Measurements from ENCODE around the gene NKRF. TPM values are rescaled to one million over a fixed set of nuclear protein-coding genes. Genes with fewer than 3 reads are reported as not detected.
"Not testable (repeated sequence)": the region's sequence is repeated elsewhere in the genome, so short reads cannot be mapped to it uniquely, and the experiment has no call there.

Gene NKRF
- total RNA-seq = 14.0 TPM

GRCh38 chrX:119606280-119607017, at the start of gene NKRF:
Gene NKRF (minus strand): TSS chrX:119606424.
- peak; percentile 73 for DNase-seq

- peak; percentile 28 for DNase-seq
Observed at GRCh38 chrX:119655125-119655524, 48.9 kb upstream of the NKRF start.

DNA sequence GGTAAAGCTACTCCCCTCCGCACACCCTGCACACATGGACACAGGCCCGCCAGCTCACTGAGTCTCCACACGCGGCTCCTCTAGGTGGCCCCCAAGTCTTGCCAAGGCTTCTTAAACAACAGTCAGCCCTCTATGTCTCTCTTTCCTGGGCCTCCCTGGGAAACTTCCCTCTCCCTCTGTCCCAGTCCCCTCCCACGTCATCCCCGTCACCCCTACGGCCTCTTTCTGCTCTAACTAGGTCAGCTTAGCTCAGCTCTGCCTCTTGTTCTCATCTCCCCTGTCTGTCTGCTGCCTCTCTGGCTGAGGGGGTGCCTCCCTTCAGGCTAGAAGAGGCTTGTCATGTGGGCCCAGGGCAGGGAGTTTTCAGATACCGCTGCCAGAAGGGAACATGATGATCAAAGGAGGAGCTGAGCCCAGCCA, 47.9 kb upstream of the NKRF start:
- DNase-seq = peak; percentile 1

DNA sequence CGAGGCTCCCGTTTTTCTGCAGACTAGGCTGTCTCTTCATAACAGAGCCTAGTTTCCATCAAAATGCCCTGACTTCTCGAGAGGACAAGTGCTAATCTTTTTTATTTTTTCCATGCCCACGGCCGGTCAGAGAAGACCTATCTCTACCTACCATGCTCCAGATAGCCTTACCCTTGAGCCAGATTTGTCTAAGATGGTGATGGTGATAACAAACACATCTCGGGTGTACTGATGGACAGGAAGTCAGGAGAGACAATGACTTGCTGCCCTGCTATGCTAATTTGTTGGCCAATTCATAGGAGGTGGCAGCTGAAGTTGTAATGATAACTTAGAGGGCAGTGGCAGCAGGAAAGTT, 42.2 kb upstream of the NKRF start:
- no peak for DNase-seq

DNA sequence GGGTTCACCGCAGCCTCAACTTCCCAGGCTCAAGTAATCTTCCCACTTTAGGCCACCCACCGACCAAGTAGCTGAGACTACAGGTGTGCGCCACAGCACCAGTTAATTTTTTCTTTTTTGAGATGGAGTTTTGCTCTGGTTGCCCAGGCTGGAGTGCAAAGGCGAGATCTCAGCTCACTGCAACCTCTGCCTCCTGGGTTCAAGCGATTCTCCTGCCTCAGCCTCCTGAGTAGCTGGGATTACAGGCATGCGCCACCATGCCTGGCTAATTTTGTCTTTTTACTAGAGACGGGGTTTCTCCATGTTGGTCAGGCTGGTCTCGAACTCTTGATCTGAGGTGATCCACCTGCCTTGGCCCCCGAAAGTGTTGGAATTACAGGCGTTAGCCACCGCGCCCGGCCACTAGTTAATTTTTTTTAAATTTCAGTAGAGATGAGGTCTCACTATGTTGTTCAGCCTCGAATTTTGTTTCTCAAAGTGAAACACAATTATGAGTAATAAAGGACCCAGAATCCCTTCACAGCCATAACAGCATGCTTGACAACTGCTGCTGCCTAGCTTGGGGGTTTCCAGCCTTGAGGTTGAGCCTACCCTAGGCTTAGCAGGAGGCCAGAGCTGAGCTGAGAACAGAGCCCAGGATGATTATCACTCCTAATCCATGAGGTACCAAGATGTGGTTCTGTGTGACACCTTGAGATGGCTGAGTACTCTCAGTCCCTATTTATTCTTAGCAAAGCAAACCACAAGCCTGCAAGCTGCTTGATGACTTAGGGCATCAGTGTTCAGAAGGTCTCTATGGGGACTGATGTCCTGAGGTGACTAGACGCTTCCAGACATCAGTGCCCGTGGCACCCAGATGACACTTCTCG, 41.6 kb upstream of the NKRF start:
- DNase-seq = no peak

DNA sequence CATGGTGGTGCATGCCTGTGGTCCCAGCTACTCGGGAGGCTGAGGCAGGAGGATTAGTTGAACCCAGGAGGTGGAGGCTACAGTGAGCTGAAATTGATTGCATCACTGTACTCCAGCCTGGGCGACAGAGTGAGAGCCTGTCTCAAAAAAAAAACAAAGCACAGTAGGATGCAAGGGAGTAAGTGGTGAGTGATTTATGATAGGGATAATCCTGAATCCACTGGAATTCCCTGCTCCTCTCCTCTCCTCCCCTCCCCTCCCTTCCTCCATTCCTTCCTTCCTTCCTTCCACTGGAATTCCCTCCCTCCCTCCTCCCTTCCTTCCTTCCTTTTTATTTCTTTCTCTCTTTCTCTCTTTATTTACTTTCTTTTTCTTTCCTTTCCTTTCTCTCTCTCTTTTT, 40.9 kb upstream of the NKRF start:
- no peak for DNase-seq

DNA sequence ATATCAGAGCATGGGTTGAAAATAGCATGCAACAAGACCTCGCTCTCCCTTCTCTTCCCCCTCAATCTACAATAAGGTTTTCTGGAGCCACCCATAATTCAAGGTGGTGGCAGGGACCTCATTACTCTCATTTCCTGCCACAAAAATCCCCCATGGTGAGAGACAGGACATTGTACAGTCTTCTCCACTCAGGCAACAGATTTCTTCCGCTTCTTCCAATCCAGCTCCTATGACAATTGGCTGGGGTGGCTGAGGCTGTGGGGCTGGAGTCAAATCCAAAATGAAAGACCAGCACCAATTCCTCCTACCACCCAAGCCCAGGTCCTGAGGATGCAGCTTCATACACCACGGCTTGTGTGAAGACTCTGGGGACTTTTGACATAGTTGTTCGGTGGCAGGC, 40.3 kb upstream of the NKRF start:
- no peak for DNase-seq

- no peak for DNase-seq
Observed at GRCh38 chrX:119643696-119644095, 37.5 kb upstream of the NKRF start.

GRCh38 chrX:119640731-119641170, 34.5 kb upstream of the NKRF start:
- DNase-seq = no peak

- DNase-seq = no peak
Observed at GRCh38 chrX:119638725-119639471, 32.7 kb upstream of the NKRF start.

- DNase-seq = not testable (repeated sequence)
Observed at GRCh38 chrX:119637421-119637820, 31.2 kb upstream of the NKRF start.

GRCh38 chrX:119636419-119636818, 30.2 kb upstream of the NKRF start:
- DNase-seq = no peak

DNA sequence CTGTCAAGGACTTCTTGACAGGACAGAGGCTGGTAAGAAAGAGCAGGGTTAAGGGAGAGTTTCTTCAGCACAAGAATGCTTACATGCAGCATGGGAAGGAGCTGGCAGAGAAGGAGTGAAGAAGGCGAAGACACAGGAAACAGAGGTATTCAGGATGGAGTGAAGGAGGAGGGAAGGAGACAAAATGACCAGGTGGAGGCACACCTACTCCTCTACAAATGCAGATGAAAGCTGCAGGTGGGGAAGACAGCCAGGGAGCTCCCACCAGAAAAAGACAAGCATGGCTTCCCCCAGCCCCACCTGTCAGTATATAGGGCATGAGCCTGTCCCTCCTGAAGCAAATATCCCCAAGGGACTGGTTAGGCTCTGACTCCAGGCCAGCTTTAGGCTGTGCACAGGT, 29.6 kb upstream of the NKRF start:
- DNase-seq = no peak

GRCh38 chrX:119635179-119635578, 29.0 kb upstream of the NKRF start:
- DNase-seq = no peak

- DNase-seq = no peak
Observed at GRCh38 chrX:119625843-119626242, 19.6 kb upstream of the NKRF start.

DNA sequence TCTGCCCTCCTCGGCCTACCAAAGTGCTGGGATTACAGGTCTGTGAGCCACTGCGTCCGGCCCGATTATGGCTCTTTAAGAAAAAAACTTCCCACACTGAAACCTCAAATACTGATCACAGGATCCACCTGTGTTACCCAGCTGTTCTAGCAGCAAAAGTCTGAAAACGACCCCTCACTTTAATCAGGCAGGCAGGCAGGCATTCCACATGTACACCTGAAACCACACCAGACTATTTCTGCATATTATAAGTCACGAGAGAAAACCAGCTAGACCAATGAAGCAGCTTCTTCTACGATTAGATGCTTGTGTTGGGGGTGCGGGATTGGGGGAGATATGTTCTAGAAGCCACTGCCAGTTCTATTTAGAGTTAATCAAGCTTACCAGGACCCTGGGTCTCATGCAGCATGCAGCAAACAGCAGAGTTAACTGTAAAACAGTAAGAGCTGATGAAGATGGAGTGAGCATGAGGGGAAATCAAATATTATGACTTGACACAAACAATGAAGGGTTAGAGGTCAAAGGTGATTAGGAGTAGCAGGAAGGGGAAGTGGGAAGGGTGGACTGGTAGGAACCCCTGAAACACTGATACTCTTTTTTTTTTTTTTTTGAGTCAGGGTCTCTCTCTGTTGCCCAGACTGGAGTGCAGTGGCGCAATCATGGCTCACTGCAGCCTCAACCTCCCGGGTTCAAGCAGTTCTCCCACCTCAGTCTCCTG, 18.9 kb upstream of the NKRF start:
- DNase-seq = no peak

DNA sequence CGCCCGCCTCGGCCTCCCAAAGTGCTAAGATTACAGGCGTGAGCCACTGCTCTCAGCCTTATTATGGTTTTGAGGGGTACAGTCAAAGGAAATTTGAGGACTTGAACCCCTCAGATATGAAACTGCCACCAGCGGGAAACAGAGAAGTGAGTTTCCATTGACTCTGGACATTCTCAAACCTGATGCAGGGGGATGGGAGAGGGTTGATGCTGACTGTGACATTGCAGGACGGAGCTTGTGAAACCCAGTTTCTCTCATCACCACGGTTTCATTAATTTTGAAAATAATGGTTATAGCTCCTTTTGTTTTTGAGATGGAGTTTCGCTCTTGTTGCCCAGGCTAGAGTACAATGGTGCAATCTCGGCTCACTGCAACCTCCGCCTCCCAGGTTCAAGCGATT, 18.2 kb upstream of the NKRF start:
- DNase-seq = no peak

DNA sequence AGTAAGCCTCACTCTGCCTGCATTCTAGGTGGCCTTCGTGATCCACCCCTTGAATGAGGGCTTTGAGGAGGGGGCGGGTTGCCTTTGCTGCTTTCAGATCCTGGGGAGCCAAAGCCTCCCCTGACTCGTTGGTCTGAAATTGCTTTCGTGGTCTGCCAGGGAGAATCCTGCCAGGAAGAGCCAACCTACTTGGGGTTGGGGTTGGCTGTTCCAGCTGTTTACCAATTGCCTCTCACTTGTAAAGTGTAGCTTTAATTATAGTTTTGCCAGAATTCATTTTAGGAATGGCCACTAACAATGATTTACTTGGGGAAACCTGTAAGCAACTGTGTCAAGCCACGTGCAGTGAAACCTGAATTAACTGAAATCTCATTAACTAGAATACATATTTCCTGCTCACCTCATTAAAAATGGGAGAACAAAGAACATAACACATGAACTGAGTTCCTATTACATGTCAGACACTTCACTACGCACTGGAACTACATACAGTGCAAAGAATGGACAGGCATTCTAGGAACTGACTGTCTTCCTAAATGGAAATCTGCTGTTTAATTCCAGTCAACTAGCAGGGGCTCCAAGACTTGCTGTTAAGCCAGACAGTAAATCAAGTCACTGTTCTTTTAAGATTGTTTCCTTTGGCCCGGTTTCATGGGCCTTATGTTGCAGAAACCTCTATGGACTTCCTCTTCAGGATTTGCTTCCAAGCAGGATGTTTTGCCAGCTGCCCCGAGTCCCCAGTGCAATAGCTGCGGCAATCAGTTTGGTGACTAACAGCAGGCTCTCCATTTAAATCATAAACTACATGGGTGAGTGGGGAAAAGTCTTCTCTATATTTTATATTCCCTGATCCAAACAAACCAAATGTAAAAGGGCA, 16.4 kb upstream of the NKRF start:
- no peak for DNase-seq

DNA sequence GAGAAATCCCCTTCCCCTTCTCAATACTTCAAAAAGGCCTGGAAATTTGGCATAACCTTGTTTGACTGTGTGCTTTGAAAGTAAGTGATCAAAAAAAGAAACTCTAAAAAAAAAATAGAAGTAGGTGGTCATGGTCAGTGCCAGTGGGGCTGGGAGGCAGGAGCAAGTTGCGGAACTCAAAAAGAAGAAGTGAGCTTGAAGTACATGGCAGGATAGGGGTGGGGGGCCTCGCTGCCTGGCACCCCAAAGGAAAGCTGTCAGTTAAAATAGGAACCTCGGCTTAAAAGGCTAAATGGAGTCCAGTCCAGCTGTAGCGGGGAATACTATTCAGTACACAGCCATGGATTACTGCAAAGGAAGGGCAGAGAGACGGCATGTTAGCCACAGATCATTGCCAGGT, 12.2 kb upstream of the NKRF start:
- no peak for DNase-seq

GRCh38 chrX:119617517-119618164, 11.4 kb upstream of the NKRF start:
- DNase-seq = no peak

DNA sequence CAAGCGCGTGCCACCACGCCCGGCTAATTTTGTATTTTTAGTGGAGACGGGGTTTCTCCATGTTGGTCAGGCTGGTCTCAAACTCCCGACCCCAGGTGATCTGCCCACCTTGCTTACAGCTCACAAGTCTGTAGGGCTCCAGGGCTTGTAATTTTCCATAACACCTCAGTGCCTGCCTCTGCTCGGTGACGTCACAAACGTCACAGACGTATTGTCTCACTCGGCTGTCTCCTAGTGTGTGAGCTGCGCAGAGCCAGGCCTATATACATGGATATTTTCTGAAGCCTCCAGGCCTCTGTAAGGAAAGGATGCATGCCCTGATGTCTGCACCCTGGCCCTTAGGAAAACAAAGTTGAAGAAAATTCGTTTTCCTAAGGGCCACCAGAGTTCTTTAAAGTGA, 8.6 kb upstream of the NKRF start:
- DNase-seq = no peak

Data from occipital lobe (tissue), 2 donors.